HG03064 (cell line): ENCODE data around the gene MYOZ1.

Experiments
- ATAC-seq: cut with Tn5 transposase; IDR thresholded peaks from one replicate; pipeline ENCODE4 v1.9.1; 2021; ENCODE audit warnings: low read depth; ENCODE audit not compliant: unreplicated experiment

The MYOZ1 gene

DNA sequence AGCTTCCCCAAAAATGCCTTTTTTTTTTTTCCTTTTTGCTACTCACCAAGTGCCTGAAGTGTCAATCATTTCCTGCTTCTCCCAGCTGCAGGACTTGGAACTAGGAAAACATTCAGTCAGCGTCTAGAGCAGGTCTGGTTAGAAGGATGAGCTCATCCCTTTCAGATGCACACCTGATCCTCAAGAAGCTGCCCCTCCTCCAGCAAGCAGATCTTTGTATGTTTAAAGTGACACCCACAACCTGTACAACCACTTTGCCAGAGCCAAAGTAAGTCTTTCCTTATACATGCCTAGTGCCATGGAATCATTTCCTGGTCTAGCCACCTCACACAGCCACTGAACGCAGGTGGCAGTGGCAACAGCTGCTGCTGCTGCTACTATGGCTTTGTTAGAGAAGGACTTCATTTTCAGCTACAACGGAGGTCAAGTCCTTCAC is 39.8 kb downstream of the MYOZ1 start:
- ATAC-seq = no peak

DNA sequence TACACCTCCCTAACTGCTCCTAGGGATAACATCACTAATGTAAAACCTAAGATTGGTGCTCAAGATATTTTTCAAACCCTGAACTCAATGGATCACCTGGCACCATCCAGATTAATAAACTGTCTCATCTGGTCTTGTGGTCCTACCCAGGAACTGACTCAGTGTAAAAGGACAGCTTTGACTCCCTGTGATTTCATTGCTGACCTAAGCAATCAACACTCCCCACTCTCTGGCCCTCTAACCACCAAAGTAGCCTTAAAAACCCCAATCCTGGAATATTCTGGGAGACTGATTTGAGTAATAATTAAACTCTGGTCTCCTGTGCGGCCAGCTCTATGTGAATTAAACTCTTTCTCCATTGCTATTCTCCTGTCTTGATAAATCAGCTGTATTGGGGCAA is 43.9 kb downstream of the MYOZ1 start:
- ATAC-seq = no peak

DNA sequence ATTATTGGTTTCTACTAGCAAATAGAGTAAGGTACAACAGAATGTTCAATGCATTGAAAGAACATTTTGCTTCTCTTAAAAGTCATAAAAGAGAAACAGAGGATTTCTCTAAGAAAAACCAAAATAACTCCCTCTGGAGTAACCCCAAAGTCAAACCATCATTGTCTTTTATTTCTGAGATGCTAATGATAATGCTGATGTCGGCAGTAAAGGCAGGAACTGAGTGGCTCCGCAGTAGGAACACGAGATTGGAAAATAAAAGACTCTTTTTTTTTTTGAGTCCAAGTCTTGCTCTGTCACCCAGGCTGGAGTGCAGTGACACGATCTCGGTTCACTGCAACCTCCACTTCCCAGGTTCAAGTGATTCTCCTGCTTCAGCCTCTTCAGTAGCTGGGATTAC is 47.5 kb downstream of the MYOZ1 start:
- no peak for ATAC-seq

DNA sequence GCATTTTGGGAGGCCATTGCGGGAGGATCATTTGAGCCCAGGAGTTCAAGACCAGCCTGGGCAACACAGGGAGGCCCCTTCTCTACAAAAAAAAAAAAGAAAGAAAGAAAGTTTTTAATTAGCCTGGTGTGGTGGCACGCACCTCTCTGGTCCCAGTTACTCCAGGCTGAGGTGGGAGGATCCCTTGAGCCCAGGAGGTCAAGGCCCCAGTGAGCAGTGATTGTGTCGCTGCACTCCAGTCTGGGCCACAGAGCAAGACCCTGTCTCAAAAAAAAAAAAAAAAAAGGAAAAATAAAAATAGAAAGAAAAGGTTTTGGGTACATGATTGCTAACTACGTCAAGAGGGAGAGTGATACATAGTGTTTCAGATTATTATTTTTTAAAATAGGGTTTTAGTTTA is 48.2 kb downstream of the MYOZ1 start:
- ATAC-seq = no peak

DNA sequence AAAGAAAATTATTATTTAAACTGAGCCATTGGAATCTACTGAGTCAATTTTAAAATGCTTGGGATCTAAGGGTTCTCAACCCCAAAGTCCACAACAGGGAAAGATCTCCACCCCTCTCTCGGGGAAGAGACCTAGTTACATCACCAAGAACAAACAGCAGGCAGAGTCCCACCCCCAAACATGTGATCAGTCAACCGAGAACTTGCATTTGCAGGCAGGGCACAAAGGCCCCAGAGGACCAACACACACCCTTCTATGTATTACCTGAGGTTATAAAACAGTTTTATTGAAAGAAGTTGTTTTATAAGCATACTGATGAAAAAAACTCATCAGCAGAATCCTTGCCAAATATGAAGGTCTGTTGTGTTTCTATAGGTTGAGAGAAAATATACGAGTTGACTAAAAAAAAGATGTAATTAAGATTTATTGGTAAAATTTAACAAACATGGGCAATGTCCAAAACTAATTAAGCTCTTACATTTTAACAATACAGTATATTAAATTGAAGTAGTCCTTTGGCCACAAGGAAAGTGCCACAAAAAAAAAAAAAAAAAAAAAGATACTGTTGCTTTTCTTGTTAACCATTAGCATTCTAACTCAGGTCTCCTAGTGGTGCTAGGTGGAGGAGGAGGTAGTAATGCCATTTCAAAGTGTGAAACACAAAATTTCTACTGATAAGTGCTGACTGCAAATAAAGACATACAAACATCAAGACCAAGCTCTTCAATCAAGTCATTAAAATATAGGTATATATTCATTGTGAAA is 49.2 kb downstream of the MYOZ1 start:
- ATAC-seq = no peak

DNA sequence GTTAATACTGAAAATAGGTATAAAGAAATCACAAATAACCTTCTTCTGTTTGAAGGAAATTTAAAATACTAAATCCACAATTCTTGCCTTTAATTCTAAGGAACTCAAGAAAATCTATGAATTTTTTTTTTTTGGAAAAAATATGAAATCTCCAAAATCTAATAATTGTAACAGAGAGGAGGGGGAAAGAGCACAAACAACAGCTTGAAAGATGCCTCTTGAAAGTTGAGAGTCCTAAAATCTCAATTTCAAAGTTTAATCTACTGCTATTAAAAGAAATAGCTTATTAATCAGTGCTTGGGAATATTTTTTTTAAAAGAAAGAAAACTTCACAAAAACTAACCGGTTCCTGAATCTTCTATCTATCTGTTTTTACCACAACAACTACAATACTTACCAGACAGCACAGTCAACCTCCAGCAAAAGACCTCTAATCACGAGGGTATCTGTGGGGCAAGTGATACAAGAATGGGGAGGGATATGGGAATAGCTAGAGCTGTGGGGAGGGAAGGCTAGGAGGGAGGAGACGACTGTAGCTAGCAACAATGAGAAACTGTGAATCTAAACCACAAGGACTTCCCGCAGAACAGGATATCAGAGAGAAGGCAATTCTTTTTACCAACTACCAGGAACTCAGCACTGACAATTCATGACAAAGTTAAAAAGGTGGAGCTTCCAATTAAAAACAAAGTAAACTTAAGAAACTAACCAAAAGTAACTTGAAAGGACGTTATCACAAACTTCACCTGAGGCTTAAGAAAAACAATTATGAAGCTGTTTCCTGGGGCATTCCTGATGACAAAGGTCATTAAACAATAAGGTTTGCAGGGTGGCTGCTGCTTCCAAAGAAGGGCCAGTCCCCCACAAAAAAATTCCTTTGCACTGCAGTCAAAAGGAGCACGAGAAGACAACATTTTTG is 50.1 kb downstream of the MYOZ1 start, which contains the start of gene USP54:
Gene USP54 (minus strand): TSS at position 462 of the 919 bp plus-strand sequence. CDS start 15,684 bp downstream, outside the sequence.
- ATAC-seq = no peak

DNA sequence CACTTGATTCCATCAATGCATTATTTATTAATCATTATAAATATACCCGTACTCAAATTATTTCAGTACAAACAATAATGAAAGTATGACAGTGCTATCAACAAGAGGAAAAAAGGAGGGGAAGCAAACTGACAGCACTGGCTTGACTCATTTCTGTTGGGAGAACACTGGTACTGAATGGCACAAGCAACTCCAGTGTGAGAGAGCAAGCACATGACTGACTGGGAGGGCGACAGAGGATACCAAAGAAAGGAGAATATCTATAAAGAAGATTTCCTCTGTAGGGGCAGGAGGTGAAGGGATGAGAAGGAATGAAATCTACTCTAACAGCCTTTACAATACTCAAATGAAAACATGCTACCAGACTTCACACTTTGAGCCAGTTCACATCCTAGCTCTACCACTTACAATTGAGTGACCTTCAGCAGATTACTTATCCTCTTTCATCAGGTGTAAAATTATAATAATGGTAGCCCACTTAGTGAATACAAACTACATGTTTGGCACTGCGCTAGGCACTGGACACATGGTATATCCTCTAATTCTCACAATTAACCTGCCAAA is 51.6 kb downstream of the MYOZ1 start:
- no peak for ATAC-seq

DNA sequence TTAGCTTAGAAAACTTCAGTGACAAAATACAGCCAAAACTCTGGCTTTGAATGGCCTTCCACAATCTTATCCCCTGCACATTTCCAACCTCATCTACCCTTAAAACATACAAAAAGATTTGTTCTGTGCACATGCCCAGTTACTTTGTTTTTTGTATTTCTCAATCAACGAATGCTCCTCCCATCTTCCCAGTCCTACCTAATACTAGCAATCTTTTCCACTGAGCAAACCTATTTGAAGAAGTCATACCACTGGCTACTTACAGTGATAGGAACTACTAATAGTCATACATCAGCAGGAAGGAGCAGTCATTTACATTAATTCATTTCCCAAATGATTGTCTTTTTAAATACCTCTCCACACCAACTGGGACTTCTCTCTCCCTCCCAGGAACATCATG is 52.6 kb downstream of the MYOZ1 start:
- ATAC-seq = no peak

DNA sequence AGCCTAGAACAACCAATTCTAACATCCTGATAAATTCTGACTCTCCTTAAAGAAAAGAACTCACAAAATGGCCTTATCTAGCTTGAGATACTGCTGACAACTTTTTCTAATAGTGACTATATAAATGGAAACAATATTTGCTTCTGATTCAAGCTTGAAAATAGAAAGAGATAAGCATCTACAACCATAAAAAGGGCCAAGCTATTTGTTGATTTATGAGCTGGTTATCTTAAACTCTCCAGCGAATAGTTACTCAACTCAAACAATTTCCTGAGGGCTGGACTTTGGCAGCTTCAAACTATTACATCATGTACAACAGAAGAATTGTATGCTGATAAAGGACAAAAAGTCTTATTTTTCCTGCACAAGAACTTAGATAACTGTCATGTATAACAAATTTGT is 54.7 kb downstream of the MYOZ1 start:
- ATAC-seq = no peak

DNA sequence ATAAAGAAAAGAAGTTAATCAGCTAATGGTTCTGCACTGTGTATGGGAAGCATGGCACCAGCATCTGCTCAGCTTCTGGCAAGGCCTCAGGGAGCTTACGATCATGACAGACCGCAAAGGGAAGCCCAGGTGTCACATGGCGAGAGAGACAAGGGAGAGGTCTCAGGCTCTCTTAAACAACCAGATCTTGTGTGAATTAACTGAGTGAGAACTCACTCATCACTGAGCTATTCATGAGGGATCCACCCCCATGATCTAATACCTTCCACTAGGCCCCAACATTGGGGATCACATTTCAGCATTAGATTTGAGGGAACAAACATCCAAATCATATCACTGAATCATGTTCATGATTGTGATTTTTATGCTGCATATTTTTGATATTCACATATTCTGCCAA is 55.9 kb downstream of the MYOZ1 start:
- ATAC-seq = no peak

DNA sequence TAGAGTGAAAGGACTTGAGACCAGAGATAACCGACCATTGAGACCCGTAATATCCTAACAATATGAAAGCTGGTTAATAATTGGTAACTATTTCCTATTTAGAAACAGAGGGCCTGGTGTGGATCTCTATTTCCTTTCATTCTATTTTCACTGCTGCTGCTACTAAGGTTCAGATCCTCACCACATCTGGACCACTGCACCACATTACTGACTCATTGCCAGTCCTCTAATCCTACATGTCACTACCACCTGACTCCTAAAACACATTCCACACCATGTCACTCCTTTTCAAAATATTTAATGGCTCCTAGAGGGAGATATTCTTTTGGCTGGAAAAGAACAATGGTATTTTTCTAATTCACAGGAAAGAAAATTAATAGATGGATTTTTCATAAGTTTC is 56.5 kb downstream of the MYOZ1 start:
- ATAC-seq = no peak

DNA sequence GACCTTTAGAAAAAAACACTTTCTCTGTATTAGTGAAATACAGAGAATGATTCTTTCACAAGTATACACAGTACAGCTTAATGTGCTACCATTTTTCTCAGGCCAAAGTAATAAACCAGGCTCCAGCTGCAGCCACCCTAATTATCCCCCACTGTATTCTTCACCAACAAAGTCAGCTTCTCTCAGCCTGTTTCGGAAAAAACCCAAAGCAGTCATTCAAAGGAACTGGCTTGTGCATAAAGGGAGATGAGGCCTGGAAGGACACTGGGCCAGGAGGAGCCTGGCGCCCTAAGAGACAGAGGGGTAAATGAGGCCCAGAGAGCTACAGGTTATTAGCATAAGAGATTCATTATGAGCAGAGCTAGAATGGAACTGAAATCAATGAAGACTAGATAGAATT is 59.4 kb downstream of the MYOZ1 start:
- no peak for ATAC-seq
